Measurements from ENCODE around the gene EBLN1.
A peak's percentile ranks its signal among the peaks of the same experiment; 100 is the strongest.

Gene EBLN1

DNA sequence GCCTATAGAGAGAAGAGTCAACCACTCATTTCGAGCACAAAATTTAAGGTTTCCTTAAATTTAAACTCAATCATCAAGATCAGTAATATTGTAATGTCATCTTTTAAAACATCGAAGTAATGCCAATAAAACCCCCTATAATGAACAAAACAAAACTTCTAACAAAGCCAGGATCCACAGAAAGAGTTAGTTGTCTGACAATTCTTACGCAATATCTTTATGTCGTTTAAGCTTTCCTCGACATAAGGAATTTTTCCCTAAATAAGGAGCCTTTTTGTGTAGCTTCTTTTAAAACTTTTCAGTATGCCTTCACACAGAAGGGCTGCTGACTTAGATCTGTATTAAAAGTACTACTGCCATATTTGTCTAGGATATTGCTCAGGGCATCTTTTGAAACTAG is 7.5 kb downstream of the EBLN1 start:
- TF ChIP-seq, protein P1, sequence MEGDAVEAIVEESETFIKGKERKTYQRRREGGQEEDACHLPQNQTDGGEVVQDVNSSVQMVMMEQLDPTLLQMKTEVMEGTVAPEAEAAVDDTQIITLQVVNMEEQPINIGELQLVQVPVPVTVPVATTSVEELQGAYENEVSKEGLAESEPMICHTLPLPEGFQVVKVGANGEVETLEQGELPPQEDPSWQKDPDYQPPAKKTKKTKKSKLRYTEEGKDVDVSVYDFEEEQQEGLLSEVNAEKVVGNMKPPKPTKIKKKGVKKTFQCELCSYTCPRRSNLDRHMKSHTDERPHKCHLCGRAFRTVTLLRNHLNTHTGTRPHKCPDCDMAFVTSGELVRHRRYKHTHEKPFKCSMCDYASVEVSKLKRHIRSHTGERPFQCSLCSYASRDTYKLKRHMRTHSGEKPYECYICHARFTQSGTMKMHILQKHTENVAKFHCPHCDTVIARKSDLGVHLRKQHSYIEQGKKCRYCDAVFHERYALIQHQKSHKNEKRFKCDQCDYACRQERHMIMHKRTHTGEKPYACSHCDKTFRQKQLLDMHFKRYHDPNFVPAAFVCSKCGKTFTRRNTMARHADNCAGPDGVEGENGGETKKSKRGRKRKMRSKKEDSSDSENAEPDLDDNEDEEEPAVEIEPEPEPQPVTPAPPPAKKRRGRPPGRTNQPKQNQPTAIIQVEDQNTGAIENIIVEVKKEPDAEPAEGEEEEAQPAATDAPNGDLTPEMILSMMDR (conservative IDR thresholded peaks at IDR 0.05; ENCODE audit: low read length) = no peak
- DNase-seq (ENCODE audit: low read depth) = no peak
- H3K4me3 ChIP-seq (ENCODE audit: low read length) = no peak overlapping the region

DNA sequence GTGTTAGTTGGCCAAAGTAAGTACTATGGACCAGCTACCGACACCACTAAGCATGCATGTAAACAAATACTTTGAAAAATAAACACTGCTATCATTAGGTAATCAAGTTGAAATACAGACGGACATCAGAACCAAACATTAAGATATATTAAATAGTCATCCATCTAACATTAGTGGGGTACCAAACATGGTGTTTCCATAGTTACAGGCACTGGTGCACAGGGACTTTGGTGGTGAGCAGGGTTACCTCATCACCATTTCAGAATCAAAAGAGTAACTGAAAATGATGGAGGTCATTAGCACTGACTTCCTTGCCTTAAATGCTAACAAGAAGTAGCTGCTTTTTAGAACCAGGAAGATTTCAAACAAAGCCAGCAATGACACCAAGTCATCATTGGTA is 23.9 kb downstream of the EBLN1 start:
- no peak for DNase-seq (ENCODE audit: low read depth)
- TF ChIP-seq, protein P1 (conservative IDR thresholded peaks at IDR 0.05; ENCODE audit: low read length) = no peak
- H3K4me3 ChIP-seq (ENCODE audit: low read length) = no peak overlapping the region

DNA sequence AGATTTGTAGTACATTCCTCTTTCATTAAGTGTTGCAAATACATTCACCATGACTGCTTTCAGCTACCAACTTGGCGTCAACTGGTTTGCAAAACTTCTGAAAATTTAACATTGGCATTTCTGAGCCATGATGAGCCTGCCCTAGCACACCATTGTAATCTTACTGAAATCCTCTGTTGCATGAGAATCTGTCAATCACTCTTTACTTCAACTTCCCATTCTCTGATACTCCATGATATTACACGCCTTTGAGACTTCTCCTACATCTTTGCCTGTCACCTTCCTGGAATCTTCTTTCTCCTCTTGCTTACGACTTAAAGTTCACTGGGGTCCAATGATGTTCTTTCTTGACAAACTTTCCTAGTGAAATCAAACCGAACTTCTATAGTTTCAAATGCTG is 32.2 kb downstream of the EBLN1 start:
- H3K4me3 ChIP-seq (ENCODE audit: low read length) = no peak overlapping the region
- no peak for DNase-seq (ENCODE audit: low read depth)
- TF ChIP-seq, protein P1 (conservative IDR thresholded peaks at IDR 0.05; ENCODE audit: low read length) = no peak

DNA sequence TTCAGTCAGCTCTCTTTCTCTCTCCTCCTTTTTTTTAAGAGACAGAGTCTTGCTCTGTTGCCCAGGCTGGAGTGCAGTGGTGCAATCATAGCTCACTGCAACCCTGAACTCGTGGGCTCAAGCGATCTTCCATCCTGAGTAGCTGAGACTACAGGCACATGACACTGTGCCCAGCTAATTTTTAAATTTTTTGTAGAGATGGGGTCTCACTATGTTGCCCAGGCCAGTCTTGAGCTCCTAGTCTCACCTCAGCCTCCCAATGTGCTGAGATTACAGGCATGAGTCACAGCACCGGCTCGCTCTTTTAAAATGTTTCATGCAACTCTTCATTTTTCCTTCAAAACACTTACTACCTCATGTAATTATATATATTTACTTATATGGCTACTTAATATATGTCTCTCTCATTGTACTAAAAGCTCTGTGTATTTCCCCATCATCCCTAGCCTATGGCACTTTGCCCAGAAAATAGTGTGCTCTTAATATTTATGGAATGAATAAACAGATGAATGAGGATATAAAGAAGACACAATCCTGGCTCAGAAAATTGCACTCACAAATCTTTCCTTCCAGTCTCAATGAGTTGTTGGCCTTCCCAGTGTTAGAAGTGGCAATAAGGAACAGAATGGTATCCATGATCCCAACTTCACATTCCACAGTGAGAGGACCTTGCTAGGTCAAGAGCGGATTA is 33.9 kb downstream of the EBLN1 start:
- peak; percentile 3 for DNase-seq (ENCODE audit: low read depth)
- H3K4me3 ChIP-seq (ENCODE audit: low read length) = no peak overlapping the region
- TF ChIP-seq, protein P1 (conservative IDR thresholded peaks at IDR 0.05; ENCODE audit: low read length) = no peak

DNA sequence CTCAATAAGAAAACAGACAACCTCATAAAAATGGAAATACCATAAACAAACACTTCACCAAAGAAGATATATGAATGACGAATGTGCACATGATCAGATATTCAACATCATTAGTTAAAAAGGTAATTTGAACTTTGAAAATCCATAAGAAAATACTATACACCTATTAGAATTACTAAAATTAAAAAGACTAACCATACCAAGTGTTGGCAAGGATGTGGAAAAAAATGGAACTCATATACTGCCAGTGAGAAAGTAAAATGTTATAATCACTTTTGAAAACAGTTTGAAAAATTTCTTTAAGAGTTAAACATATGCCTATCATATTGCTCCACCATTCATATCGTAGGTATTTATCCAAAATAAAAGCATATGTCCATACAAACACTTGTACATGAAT is 37.1 kb downstream of the EBLN1 start:
- no peak overlapping the region for H3K4me3 ChIP-seq (ENCODE audit: low read length)
- TF ChIP-seq, protein P1 (conservative IDR thresholded peaks at IDR 0.05; ENCODE audit: low read length) = no peak
- DNase-seq (ENCODE audit: low read depth) = no peak

DNA sequence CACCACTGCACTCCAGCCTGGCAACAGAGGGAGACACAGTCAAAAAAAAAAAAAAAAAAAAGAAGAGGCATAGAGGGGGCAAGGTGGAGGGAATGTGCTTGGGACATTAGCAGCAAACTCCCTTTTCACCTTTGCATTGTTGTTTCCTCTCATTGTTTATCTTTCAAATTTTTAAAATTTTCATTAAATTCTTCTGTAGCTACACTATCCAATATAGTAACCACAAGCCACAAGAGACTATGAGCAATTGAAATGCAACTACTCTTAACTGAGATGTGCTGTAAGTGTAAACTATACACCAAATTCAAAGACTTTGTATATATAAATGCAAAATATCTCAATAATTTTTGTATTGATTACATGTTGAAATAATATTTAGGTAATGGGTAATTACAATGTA is 43.4 kb downstream of the EBLN1 start:
- DNase-seq (ENCODE audit: low read depth) = no peak
- TF ChIP-seq, protein P1 (conservative IDR thresholded peaks at IDR 0.05; ENCODE audit: low read length) = no peak
- no peak overlapping the region for H3K4me3 ChIP-seq (ENCODE audit: low read length)

DNA sequence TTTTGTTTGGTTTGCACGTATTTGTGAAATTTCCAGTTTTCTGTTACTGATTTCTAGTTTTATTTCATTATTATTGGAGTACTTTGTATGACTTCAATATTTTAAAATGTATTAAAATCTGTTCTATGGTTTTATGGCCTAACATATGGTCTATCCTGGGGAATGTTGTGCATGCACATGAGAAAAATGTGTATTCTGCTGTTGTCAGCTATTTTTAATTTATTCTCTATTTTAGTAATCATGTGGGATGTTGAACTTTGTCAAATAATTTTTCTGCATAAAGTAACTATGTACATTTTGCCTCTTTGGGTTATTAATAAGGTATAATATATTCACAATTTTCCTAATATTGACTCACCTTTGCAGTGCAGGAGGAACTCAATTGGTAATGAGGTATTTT is 46.7 kb downstream of the EBLN1 start:
- TF ChIP-seq, protein P1 (conservative IDR thresholded peaks at IDR 0.05; ENCODE audit: low read length) = no peak
- no peak overlapping the region for H3K4me3 ChIP-seq (ENCODE audit: low read length)

More for the DNA sequence above, 46.7 kb downstream of the EBLN1 start:
- DNase-seq (ENCODE audit: low read depth) = no peak
